ENCODE data around the gene MPDU1.

MPDU1 gene

GRCh38 chr17:7583253-7584109, at the start of gene MPDU1:
Gene MPDU1, plus strand, starts transcription at chr17:7583852. Its CDS starts 11 bp downstream, at chr17:7583863.
- DNase-seq, result peak; percentile 99

GRCh38 chr17:7538050-7538449, 45.6 kb upstream of the MPDU1 start:
- no peak for DNase-seq

- no peak for DNase-seq
Observed at GRCh38 chr17:7538891-7539545, 44.6 kb upstream of the MPDU1 start.

- DNase-seq, result no peak
Observed at GRCh38 chr17:7541074-7541621, 42.5 kb upstream of the MPDU1 start.

- DNase-seq, result no peak
Observed at GRCh38 chr17:7544911-7545310, 38.7 kb upstream of the MPDU1 start.

GRCh38 chr17:7548585-7549400, 34.9 kb upstream of the MPDU1 start, which contains the start of gene TNFSF12:
Gene TNFSF12, plus strand, starts transcription at chr17:7549058. Its CDS starts 96 bp downstream, at chr17:7549154.
- DNase-seq, result peak; percentile 62

- DNase-seq, result no peak
Observed at GRCh38 chr17:7549401-7550055, 34.1 kb upstream of the MPDU1 start.

- DNase-seq, result no peak
Observed at GRCh38 chr17:7550344-7550743, 33.3 kb upstream of the MPDU1 start.

- DNase-seq, result no peak
Observed at GRCh38 chr17:7551396-7551795, 32.3 kb upstream of the MPDU1 start.

GRCh38 chr17:7552621-7553051, 31.0 kb upstream of the MPDU1 start:
- DNase-seq, result peak; percentile 91

- DNase-seq, result no peak
Observed at GRCh38 chr17:7553356-7553755, 30.3 kb upstream of the MPDU1 start.

GRCh38 chr17:7555320-7555948, 28.2 kb upstream of the MPDU1 start:
- DNase-seq, result no peak

- DNase-seq, result no peak
Observed at GRCh38 chr17:7556627-7557026, 27.0 kb upstream of the MPDU1 start.

- DNase-seq, result no peak
Observed at GRCh38 chr17:7557147-7557764, 26.4 kb upstream of the MPDU1 start.

GRCh38 chr17:7557775-7558543, 25.7 kb upstream of the MPDU1 start:
- peak; percentile 69 for DNase-seq

- DNase-seq, result peak; percentile 46
Observed at GRCh38 chr17:7558544-7559319, 24.9 kb upstream of the MPDU1 start, which contains the start of gene TNFSF13. Gene TNFSF13, plus strand, starts transcription at chr17:7558750. Its CDS starts 290 bp downstream, at chr17:7559040.

- no peak for DNase-seq
Observed at GRCh38 chr17:7559320-7560171, 24.1 kb upstream of the MPDU1 start.
